K562 (cell line): ENCODE data around the gene SMYD1. TPM values are rescaled to one million over a fixed set of nuclear protein-coding genes. Genes with fewer than 3 reads are reported as not detected.

Experiments used
- ATAC-seq: fragments of 200-7000 bp; cut with Tn5 transposase; 3 replicates; pipeline ENCODE4 v1.9.1; 2020; ENCODE audit warnings: moderate library complexity
- BruUV-seq: library from RNA; stranded (reverse); fragments of 400-500 nt; replicated peaks from 2 replicates; lab custom pipeline; 2021; lab: Mats Ljungman, UMichigan
- CTCF ChIA-PET: fragments of 300-600 bp; formaldehyde crosslinking; extraction: SDS; loops from one replicate; lab custom pipeline; 2021; ENCODE audit warnings: low intra/inter-chr PET ratio; lab: Yijun Ruan, JAX
- POLR2A ChIA-PET: fragments of 300-600, 350-650 bp; sonication (Branson Sonifier 250); formaldehyde crosslinking; extraction: SDS; loops from one replicate; lab custom pipeline; 2021; ENCODE audit warnings: antibody characterized with exemption, inconsistent platforms; lab: Yijun Ruan, JAX
- DNase-seq, 4 experiments: peaks; one replicate each; pipeline versions ENCODE4 v3.0.0 to v3.0.0-alpha.2; 2011 to 2018; ENCODE audit warnings: low spot score in 3 of 4, mixed read lengths in 3 of 4; ENCODE audit errors: extremely low read depth in 1 of 4
- FAIRE-seq: peaks from 2 replicates; lab custom pipeline; 2011; peaks lifted over from hg19 to GRCh38; lab: Jason Lieb, UNC
- H2AFZ ChIP-seq: 2 replicates; pipeline ENCODE4 v1.6.0; 2011; ENCODE audit warnings: low read depth, low read length, control low read depth, inconsistent platforms
- H3K27ac ChIP-seq: fragments of 200-600 bp; 3 replicates; pipeline ENCODE4 v1.8.0; 2011; ENCODE audit warnings: low read depth, mild to moderate bottlenecking, control low read depth, inconsistent platforms, low read length, moderate library complexity, mixed read lengths; ENCODE audit errors: extremely low read depth
- H3K27me3 ChIP-seq, 2 experiments: fragments of 300-600 bp in 1 of 2; 2 replicates in 1 of 2; 3 replicates in 1 of 2; pipeline versions ENCODE4 v1.6.0 to v1.8.0; 2011; ENCODE audit warnings: inconsistent platforms in 2 of 2, low read length in 2 of 2, mild to moderate bottlenecking in 1 of 2, mixed read lengths in 1 of 2, moderate library complexity in 1 of 2; ENCODE audit not compliant: control insufficient read depth in 2 of 2, insufficient read depth in 2 of 2
- H3K36me3 ChIP-seq: fragments of 300-600 bp; 3 replicates; pipeline ENCODE4 v1.8.0; 2011; ENCODE audit warnings: mild to moderate bottlenecking, low read length, inconsistent platforms; ENCODE audit not compliant: control insufficient read depth, insufficient read depth
- H3K4me1 ChIP-seq, 2 experiments: fragments of 200-600 bp in 1 of 2; replicated peaks in 1 of 2; 2 replicates in 1 of 2; 3 replicates in 1 of 2; pipeline versions ENCODE4 v1.5.1 to v1.8.0; 2011; ENCODE audit warnings: inconsistent platforms in 2 of 2, low read length in 2 of 2, mild to moderate bottlenecking in 1 of 2, mixed read lengths in 1 of 2, moderate library complexity in 1 of 2; ENCODE audit not compliant: control insufficient read depth in 2 of 2, insufficient read depth in 2 of 2
- H3K4me2 ChIP-seq: 2 replicates; pipeline ENCODE4 v1.6.1; 2011; ENCODE audit warnings: low read length, control low read depth, inconsistent platforms, mixed read lengths; ENCODE audit not compliant: insufficient read depth
- H3K4me3 ChIP-seq: fragments of 200-600 bp; sonication (generic), shearing (Covaris generic); 2 replicates; pipeline ENCODE4 v1.5.1; 2016; ENCODE audit warnings: control low read depth, inconsistent platforms
- H3K79me2 ChIP-seq: fragments of 200-600 bp; 3 replicates; pipeline ENCODE4 v1.8.0; 2011; ENCODE audit warnings: low read length, inconsistent platforms; ENCODE audit not compliant: control insufficient read depth, insufficient read depth
- H3K9ac ChIP-seq, 2 experiments: 2 replicates each; pipeline versions ENCODE4 v1.6.0 to v1.6.1; 2011; ENCODE audit warnings: low read depth in 2 of 2, low read length in 2 of 2, control low read depth in 1 of 2, inconsistent platforms in 1 of 2, mild to moderate bottlenecking in 1 of 2, mixed read lengths in 1 of 2; ENCODE audit not compliant: insufficient read depth in 1 of 2
- H3K9me1 ChIP-seq: one replicate; pipeline ENCODE4 v1.6.0; 2011; ENCODE audit warnings: inconsistent platforms, mild to moderate bottlenecking, low read length, moderate library complexity; ENCODE audit not compliant: control insufficient read depth, insufficient read depth
- H3K9me3 ChIP-seq: replicated peaks from 2 replicates; pipeline ENCODE4 v1.5.1; 2011; ENCODE audit warnings: low read depth, low read length, inconsistent platforms; ENCODE audit not compliant: control insufficient read depth, insufficient read depth
- H4K20me1 ChIP-seq: replicated peaks from 2 replicates; pipeline ENCODE4 v1.6.1; 2011; ENCODE audit warnings: low read length, inconsistent platforms, mixed read lengths; ENCODE audit not compliant: control insufficient read depth, insufficient read depth
- ATF3 ChIP-seq, 2 experiments: fragments of 450-650 bp in 1 of 2; sonication (generic) in 1 of 2; formaldehyde crosslinking in 1 of 2; IDR thresholded peaks in 1 of 2; conservative IDR thresholded peaks in 1 of 2; 2 replicates each; pipeline versions ENCODE4 v1.6.1 to v1.8.1; 2016 to 2023; ENCODE audit warnings: mild to moderate bottlenecking in 2 of 2, moderate library complexity in 2 of 2, inconsistent platforms in 1 of 2, missing genetic modification reagents in 1 of 2
- CBFA2T2 ChIP-seq: fragments of 450-650 bp; conservative IDR thresholded peaks from 2 replicates; pipeline ENCODE4 v1.6.1; 2017; ENCODE audit warnings: mild to moderate bottlenecking
- E4F1 ChIP-seq: fragments of 250-450 bp; sonication (Bioruptor Pico); IDR thresholded peaks from 2 replicates; pipeline ENCODE4 v1.5.0; 2021; ENCODE audit warnings: mild to moderate bottlenecking, borderline replicate concordance
- MXD1 ChIP-seq: fragments of 250-450 bp; sonication (Bioruptor Pico); IDR thresholded peaks from 2 replicates; pipeline ENCODE4 v1.8.0; 2021; ENCODE audit warnings: borderline replicate concordance, mild to moderate bottlenecking, moderate library complexity; ENCODE audit not compliant: poor library complexity, severe bottlenecking
- OTX1 ChIP-seq: fragments of 450-650 bp; formaldehyde crosslinking; IDR thresholded peaks from 2 replicates; pipeline ENCODE4 v1.4.0; 2022; ENCODE audit warnings: mild to moderate bottlenecking
- RBM14 ChIP-seq: fragments of 200-400 bp; formaldehyde crosslinking; IDR thresholded peaks from 2 replicates; pipeline ENCODE4 v1.6.1; 2018; ENCODE audit warnings: low read depth, mild to moderate bottlenecking, low read length, moderate library complexity, borderline replicate concordance; ENCODE audit not compliant: insufficient read depth
- SNIP1 ChIP-seq: fragments of 450-650 bp; IDR thresholded peaks from 2 replicates; pipeline ENCODE4 v1.7.1; 2017; ENCODE audit warnings: low read depth, mild to moderate bottlenecking
- SREBF1 ChIP-seq: fragments of 150-350 bp; IDR thresholded peaks from 2 replicates; pipeline ENCODE4 v1.6.1; 2014; ENCODE audit warnings: antibody characterized with exemption, low read depth, low read length, borderline replicate concordance
- VEZF1 ChIP-seq: fragments of 200-800 bp; sonication (Bioruptor generic); IDR thresholded peaks from 2 replicates; pipeline ENCODE4 v1.6.1; 2017; ENCODE audit warnings: missing genetic modification characterization, missing compliant biosample characterization
- ZFP30 ChIP-seq: fragments of 250-450 bp; sonication (Bioruptor Pico); IDR thresholded peaks from 2 replicates; pipeline ENCODE4 v1.8.0; 2022; ENCODE audit warnings: moderate library complexity, mild to moderate bottlenecking, inconsistent platforms, borderline replicate concordance
- ZNF830 ChIP-seq: fragments of 250-450 bp; sonication (Bioruptor Pico); IDR thresholded peaks from 2 replicates; pipeline ENCODE4 v1.5.0; 2021; ENCODE audit warnings: mild to moderate bottlenecking
- WGBS: fragments of 100-300 bp; shearing (Covaris generic); methylation state at CpG from one replicate; pipeline ENCODE4 v1.1.6; 2016; ENCODE audit warnings: low coverage, mixed read lengths; ENCODE audit not compliant: insufficient coverage; ENCODE audit errors: missing lambda C conversion rate; 5-methylcytosine and 5-hydroxymethylcytosine counted together
- in situ Hi-C: fragments of 300-500 bp; cut with MboI; formaldehyde crosslinking; loops from 4 replicates; pipeline ENCODE4 v1.15.0; 2018; ENCODE audit warnings: inconsistent platforms, mixed read lengths
- intact Hi-C: fragments of 100-400 bp; cut with micrococcal nuclease; formaldehyde crosslinking; loops from 2 replicates; pipeline ENCODE4 v1.14.2; 2022
- polyA plus RNA-seq, 8 experiments: library from polyadenylated mRNA; depleted of rRNA in 4 of 8; stranded (reverse) in 5 of 8; unstranded in 3 of 8; fragments of >200 nt; fragmentation: Nextera tagmentation in 2 of 8; fragmentation: Illumina TruSeq in 1 of 8; extraction: Ambion mirVana in 2 of 8; extraction: Trizol in 1 of 8; gene quantifications; 2 replicates each; pipeline versions ENCODE4 v1.2.1 to v1.2.3, GENCODE V29; 2011 to 2014; ENCODE audit warnings: inconsistent platforms in 1 of 8, missing spikeins in 1 of 8
- total RNA-seq, 7 experiments: library from RNA; depleted of rRNA in 6 of 7; stranded (reverse); fragments of >200 nt in 6 of 7; fragmentation: Illumina TruSeq in 2 of 7; extraction: Trizol in 2 of 7; gene quantifications; 2 replicates each; pipeline versions ENCODE4 v1.2.1 to v1.2.3, GENCODE V29; 2011 to 2021; ENCODE audit warnings: low replicate concordance in 1 of 7

SMYD1 gene
- total and polyA plus RNA-seq, 9 of the 15 experiments (the other 6 are each of a cell fraction or from before 2014, with no cell fraction given) = not detected

GRCh38 chr2:88099798-88100488, 32.3 kb downstream of the SMYD1 start:
- intact Hi-C loops = no loop called here
- FAIRE-seq (peak; percentile 91), ATAC-seq (peak; percentile 99), DNase-seq (peak; percentile 82 to 94 (median 92))
- in situ Hi-C loops = no loop called here
- ChIA-PET CTCF (no interaction called here), POLR2A (interaction anchor here (1.0 kb wide), 1 partner anchor 10 kb away, joined by 3 read pairs; no protein-coding TSS in a partner anchor)
- no peak overlapping the region for H3K27ac ChIP-seq
- peaks cover 9 to 20% of the 10 kb centered on the region in 2 experiments for H3K27me3 ChIP-seq
- H3K9ac ChIP-seq = no peak overlapping the region
- 3% methylated on average over 3 of the region's 5 CpGs for WGBS
- no peak overlapping the region for H3K4me3 ChIP-seq
- H3K4me2 ChIP-seq = no peak overlapping the region
- no peaks in the 10 kb centered on the region for H3K36me3 ChIP-seq
- no peaks in the 10 kb centered on the region for H3K9me3 ChIP-seq
- no peaks in the 10 kb centered on the region for H3K9me1 ChIP-seq
- H4K20me1 ChIP-seq = no peaks in the 10 kb centered on the region
- 0 out of 2 replicates have a peak overlapping the region, but pooled peaks have one; percentile 29 for H2AFZ ChIP-seq
- H3K79me2 ChIP-seq = no peaks in the 10 kb centered on the region
- no TSS peak for BruUV-seq
- peaks cover 0 to 4% of the 10 kb centered on the region in 2 experiments; a peak in 2 of 5 replicates for H3K4me1 ChIP-seq
- TF ChIP-seq MXD1 (CRISPR knock-in tag) (no peak), OTX1 (0 out of 2 replicates have a peak, but pooled peaks have one; percentile 43), SREBF1 (no peak), ZFP30 (CRISPR knock-in tag) (no peak), ZNF830 (CRISPR knock-in tag) (no peak), E4F1 (CRISPR knock-in tag) (no peak), SNIP1 (no peak), ATF3 (IDR thresholded peaks at IDR 0.05) (peak; percentile 71; the same call in 1 of the 2 replicates), ATF3 (CRISPR knock-in tag; conservative IDR thresholded peaks at IDR 0.05) (no peak), RBM14 (no peak), VEZF1 (peak; percentile 34; the same call in 1 of the 2 replicates), CBFA2T2 (no peak)
